Measurements from ENCODE around the gene FBXL14.

Gene FBXL14

GRCh38 chr12:1527789-1528188 lies 66.6 kb downstream of the FBXL14 start:
- TF ChIP-seq, protein P1, sequence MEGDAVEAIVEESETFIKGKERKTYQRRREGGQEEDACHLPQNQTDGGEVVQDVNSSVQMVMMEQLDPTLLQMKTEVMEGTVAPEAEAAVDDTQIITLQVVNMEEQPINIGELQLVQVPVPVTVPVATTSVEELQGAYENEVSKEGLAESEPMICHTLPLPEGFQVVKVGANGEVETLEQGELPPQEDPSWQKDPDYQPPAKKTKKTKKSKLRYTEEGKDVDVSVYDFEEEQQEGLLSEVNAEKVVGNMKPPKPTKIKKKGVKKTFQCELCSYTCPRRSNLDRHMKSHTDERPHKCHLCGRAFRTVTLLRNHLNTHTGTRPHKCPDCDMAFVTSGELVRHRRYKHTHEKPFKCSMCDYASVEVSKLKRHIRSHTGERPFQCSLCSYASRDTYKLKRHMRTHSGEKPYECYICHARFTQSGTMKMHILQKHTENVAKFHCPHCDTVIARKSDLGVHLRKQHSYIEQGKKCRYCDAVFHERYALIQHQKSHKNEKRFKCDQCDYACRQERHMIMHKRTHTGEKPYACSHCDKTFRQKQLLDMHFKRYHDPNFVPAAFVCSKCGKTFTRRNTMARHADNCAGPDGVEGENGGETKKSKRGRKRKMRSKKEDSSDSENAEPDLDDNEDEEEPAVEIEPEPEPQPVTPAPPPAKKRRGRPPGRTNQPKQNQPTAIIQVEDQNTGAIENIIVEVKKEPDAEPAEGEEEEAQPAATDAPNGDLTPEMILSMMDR (IDR thresholded peaks at IDR 0.05; ENCODE audit: low read depth, low read length, missing control alignments): no peak
- DNase-seq (ENCODE audit: extremely low read depth, low read depth): no peak
- H3K4me3 ChIP-seq (replicated peaks; ENCODE audit: low read depth, low read length): no peak overlapping the region

DNA sequence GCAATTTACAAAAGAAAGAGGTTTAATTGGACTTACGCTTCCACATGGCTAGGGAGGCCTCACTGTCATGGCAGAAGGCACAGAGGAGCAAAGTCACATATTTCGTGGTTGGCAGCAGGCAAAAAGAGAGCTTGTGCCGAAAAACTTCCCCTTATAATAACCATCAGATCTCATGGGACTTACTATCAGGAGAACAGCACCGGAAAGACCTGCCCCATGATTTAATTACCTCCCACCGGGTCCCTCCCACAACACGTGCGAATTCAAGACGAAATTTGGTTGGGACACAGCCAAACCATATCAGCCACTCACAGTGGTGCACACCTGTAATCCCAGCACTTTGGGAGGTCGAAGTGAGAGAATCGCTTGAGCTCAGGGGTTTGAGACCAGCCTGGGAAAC lies 68.5 kb downstream of the FBXL14 start:
- TF ChIP-seq, protein P1 (IDR thresholded peaks at IDR 0.05; ENCODE audit: low read depth, low read length, missing control alignments): no peak
- H3K4me3 ChIP-seq (replicated peaks; ENCODE audit: low read depth, low read length): no peak overlapping the region
- DNase-seq (ENCODE audit: extremely low read depth, low read depth): no peak

DNA sequence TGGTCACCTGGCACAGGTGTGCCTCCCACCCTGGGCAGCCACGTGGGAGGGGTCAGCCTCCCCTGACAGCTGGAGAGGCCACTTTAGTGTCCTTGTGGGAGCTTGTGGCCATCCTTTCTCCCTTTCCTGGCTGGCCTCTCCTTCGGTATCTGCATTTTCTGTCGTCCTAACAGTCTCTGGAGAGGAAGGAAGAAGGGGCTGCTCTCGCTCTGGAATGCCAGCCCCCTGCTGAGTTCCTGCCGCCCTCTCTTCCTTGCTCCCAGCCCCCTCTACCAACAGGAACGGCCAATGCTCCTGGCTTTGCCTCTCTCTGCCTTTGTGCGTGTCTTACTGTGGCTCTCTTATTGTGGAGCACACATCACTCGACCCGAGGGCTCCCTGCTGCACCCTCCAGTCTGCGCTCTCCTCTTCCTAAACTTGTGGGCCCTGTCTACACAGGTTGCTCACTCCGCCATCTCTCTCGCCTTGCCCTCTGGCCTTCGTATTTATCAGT lies 70.8 kb downstream of the FBXL14 start:
- TF ChIP-seq, protein P1 (IDR thresholded peaks at IDR 0.05; ENCODE audit: low read depth, low read length, missing control alignments): no peak
- no peak for DNase-seq (ENCODE audit: extremely low read depth, low read depth)
- no peak overlapping the region for H3K4me3 ChIP-seq (replicated peaks; ENCODE audit: low read depth, low read length)

GRCh38 chr12:1523046-1523445 lies 71.3 kb downstream of the FBXL14 start:
- no peak for DNase-seq (ENCODE audit: extremely low read depth, low read depth)
- H3K4me3 ChIP-seq (replicated peaks; ENCODE audit: low read depth, low read length): no peak overlapping the region
- TF ChIP-seq, protein P1 (IDR thresholded peaks at IDR 0.05; ENCODE audit: low read depth, low read length, missing control alignments): no peak

DNA sequence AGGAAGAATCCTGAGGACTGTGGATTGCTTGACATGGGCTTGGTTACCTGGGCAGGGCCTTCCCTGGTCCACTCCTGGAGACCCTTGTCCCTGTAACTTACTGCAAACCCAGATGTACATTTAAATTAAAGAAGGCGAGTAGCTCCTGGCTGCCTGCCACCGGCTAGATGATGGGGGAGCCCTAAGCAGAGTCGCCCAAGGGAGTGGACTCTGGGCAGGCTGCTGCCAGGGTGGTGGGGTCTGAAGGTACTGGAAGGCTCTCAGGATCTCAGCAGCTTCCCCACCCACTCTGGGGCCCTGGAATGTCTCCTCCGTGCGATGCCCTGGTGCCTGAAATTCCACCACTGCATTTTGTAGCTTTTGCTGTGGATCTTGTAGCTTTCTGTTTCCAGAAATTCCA lies 74.7 kb downstream of the FBXL14 start:
- TF ChIP-seq, protein P1 (IDR thresholded peaks at IDR 0.05; ENCODE audit: low read depth, low read length, missing control alignments): no peak
- no peak overlapping the region for H3K4me3 ChIP-seq (replicated peaks; ENCODE audit: low read depth, low read length)
- DNase-seq (ENCODE audit: extremely low read depth, low read depth): no peak

DNA sequence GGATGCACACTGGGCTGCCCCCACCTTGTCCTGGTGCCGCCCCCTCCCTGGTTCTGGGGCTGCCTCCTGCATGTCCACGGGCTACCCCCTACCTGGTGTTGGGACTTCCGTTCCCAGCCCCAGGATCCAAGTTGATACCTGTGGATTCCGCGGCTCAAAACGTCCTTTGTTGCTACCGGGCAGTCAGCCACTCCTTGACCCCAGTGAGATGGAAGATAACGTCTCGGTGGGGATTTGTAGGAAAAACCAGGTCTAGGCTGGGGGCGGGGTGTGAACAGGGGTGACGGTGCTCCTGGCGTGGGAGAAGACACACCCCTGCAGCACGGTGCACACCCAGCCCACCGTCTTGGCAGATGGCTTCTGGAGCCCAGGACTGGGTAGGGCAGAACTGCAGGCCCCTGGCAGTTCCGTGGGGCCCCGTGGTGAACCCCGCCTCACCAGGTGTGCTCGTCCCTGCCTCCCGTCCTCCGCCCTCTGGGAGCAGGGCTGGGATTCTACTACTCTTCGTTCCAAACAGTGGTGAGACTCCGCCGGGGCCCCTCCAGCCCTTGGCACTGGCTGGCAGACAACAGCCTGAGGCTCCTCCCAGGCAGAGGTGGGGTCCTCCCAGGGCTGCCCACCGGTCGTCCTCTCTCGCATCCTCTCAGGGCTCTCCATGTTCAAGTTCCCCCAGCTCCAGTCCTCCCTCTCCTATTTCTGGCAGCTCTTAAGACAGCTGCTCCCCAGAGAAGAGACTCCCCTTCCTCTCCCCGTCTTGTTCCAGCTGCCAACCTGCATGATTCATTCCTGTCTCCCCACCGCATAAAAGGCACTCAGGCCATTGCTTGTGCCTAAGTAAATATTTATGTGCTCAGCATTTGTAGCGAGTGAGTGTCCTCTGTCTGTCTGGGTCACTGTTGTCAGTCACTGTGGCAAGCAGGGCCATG lies 75.5 kb downstream of the FBXL14 start:
- TF ChIP-seq, protein P1 (IDR thresholded peaks at IDR 0.05; ENCODE audit: low read depth, low read length, missing control alignments): no peak
- no peak overlapping the region for H3K4me3 ChIP-seq (replicated peaks; ENCODE audit: low read depth, low read length)
- peak; percentile 39 for DNase-seq (ENCODE audit: extremely low read depth, low read depth)

Data from HFF-Myc (cell line).